ENCODE results near the gene RNF114. TPM values are rescaled to one million over a fixed set of nuclear protein-coding genes. Genes with fewer than 3 reads are reported as not detected.

RNF114 gene
- total RNA-seq, 1 experiment from 2014 or later = 88.1 TPM

- POLR2A ChIA-PET = interaction anchor here (0.5 to 0.6 kb wide), 3 partner anchors 9 to 324 kb away, joined by 3 read pairs; no protein-coding TSS in a partner anchor
- DNase-seq (ENCODE audit: low spot score) = no peak
- TF ChIP-seq GTF2I (CRISPR knock-in tag; conservative IDR thresholded peaks at IDR 0.05) = peak; percentile 86
- no peak for TF ChIP-seq SP1 (CRISPR knock-in tag; conservative IDR thresholded peaks at IDR 0.05)
- Mint-ChIP-seq H3K4me3 (no peak overlapping the region), H3K36me3 (peaks cover 5% of the 10 kb centered on the region; the same call in 1 of the 2 replicates), H3K27me3 (ENCODE audit: low read depth) (peaks cover 5% of the 10 kb centered on the region), H3K27ac (no peak overlapping the region; the same call in 1 of the 2 replicates), H3K9me3 (no peaks in the 10 kb centered on the region), H3K4me1 (peaks cover 87% of the 10 kb centered on the region)
- CTCF ChIA-PET = interaction anchor here (0.7 to 4.3 kb wide), 3 partner anchors 7 to 491 kb away, joined by 3 to 44 read pairs (median 39); no protein-coding TSS in a partner anchor
- ATAC-seq = no peak
Observed at GRCh38 chr20:49987015-49987867, 51.0 kb downstream of the RNF114 start.

- H3K4me3 Mint-ChIP-seq = no peak overlapping the region
- H3K36me3 Mint-ChIP-seq = peaks cover 5% of the 10 kb centered on the region; the same call in 1 of the 2 replicates
- ChIA-PET CTCF (interaction anchor here (0.5 to 4.3 kb wide), 4 partner anchors 8 to 627 kb away, joined by 3 to 44 read pairs (median 23); no protein-coding TSS in a partner anchor), POLR2A (interaction anchor here (0.7 to 1.3 kb wide), 3 partner anchors 21 to 178 kb away, joined by 3 to 4 read pairs (median 4); no protein-coding TSS in a partner anchor)
- no peaks in the 10 kb centered on the region for H3K9me3 Mint-ChIP-seq
- peaks cover 87% of the 10 kb centered on the region for H3K4me1 Mint-ChIP-seq
- ATAC-seq = no peak
- H3K27me3 Mint-ChIP-seq (ENCODE audit: low read depth) = peaks cover 3% of the 10 kb centered on the region
- DNase-seq (ENCODE audit: low spot score) = no peak
- H3K27ac Mint-ChIP-seq = no peak overlapping the region
- TF ChIP-seq TCF7 (CRISPR knock-in tag; IDR thresholded peaks at IDR 0.05; ENCODE audit: low read depth) (no peak), FOXP1 (CRISPR knock-in tag; IDR thresholded peaks at IDR 0.05; ENCODE audit: borderline replicate concordance) (no peak), TEAD4 (CRISPR knock-in tag; IDR thresholded peaks at IDR 0.05) (no peak), RORB (CRISPR knock-in tag; IDR thresholded peaks at IDR 0.05) (no peak), MYBL2 (CRISPR knock-in tag; IDR thresholded peaks at IDR 0.05) (no peak), ELF4 (CRISPR knock-in tag; IDR thresholded peaks at IDR 0.05; ENCODE audit: low read depth) (no peak), NFYB (CRISPR knock-in tag; conservative IDR thresholded peaks at IDR 0.05; ENCODE audit: low read depth) (no peak), CBFB (CRISPR knock-in tag; IDR thresholded peaks at IDR 0.05; ENCODE audit: low read depth) (no peak), AFF4 (CRISPR knock-in tag; IDR thresholded peaks at IDR 0.05; ENCODE audit: borderline replicate concordance) (no peak), CDX4 (CRISPR knock-in tag; IDR thresholded peaks at IDR 0.05; ENCODE audit: borderline replicate concordance) (no peak), ATF1 (CRISPR knock-in tag; IDR thresholded peaks at IDR 0.05) (no peak), SP1 (CRISPR knock-in tag; conservative IDR thresholded peaks at IDR 0.05) (no peak), MAX (CRISPR knock-in tag; IDR thresholded peaks at IDR 0.05) (no peak), ERG (CRISPR knock-in tag; IDR thresholded peaks at IDR 0.05) (no peak), SMAD4 (CRISPR knock-in tag; IDR thresholded peaks at IDR 0.05) (no peak), E2F5 (CRISPR knock-in tag; IDR thresholded peaks at IDR 0.05) (no peak), E2F4 (CRISPR knock-in tag; IDR thresholded peaks at IDR 0.05; ENCODE audit: borderline replicate concordance, low read depth) (no peak), NR1H2 (CRISPR knock-in tag; IDR thresholded peaks at IDR 0.05) (no peak), AR (CRISPR knock-in tag; IDR thresholded peaks at IDR 0.05) (no peak)
Observed at GRCh38 chr20:49987868-49988690, 51.9 kb downstream of the RNF114 start.
